Mammary microvascular endothelial cell (primary cell): ENCODE results near the gene NGB. TPM values are rescaled to one million over a fixed set of nuclear protein-coding genes. Genes with fewer than 3 reads are reported as not detected.

ENCODE experiments used
- total RNA-seq: library from RNA; depleted of rRNA; stranded (reverse); fragments of >200 nt; gene quantifications from 2 replicates; pipeline ENCODE4 v1.2.3, GENCODE V29; 2015

NGB gene
- not detected in 2 replicates for total RNA-seq

DNA sequence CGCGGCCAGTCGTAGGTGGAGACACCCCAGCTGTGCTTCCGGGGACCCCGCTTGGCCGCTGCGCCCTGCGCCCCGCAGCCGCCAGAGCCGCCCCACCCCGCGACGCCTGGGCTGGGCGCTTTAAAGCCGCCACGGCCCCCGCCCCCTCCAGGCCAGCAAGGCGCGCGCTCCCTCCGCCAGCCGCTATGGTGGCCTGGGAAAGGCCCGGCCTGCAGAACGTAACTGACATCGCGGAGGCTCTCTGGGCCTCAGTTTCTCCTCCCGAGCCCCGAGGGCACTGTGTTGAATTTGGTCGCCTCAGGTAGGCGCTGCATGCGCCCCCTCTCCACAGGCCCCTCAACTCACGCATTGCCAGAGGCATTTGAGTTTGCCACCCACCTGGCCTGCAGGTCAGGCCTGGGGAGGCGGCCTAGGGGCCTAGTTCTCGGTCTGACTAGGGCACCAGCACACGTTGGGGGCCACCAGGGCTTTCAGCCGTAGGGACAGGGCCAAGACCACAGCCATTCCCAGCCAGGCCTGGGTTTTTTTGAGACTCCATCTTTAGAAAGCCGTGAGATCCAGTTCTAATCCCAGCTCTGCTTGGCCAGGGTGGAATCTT, at the start of gene NGB:
TSS of gene NGB (minus strand) at position 94 of the 598 bp plus-strand sequence. CDS start 269 bp downstream, outside the sequence.

DNA sequence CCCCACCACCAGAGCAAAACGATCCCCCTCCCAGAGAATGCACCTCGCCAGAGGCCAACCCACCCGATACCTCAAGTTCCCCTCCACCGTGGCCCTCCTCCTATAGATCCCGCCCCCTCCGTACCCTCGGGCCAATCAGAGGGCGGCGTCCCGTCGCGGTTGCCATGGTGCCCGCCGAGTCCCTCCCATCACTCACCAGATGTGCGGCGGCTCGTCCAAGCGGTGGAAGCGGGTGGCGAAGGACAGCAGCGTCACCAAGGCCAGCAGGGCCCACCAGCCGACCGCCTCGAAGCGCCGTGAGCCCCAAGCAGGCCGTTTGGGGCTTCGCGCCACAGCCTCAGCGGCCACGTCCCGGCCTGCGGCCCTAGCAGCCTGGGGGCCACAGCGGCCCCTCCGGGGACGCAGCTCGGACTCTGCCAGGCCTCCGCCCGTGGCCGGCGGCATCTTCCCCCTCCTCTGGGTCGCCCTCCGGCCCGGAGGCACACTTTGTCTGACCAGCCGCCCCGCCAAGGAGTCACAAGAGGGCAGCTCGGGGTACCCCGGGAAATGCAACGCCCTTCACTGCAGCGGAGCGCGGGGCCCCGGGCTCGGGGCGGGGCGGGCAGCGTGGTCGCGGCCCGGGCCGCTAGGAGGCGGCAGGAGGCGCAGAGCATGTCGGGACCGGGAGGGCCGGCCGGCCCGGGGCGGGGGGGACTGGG, 49.4 kb upstream of the NGB start, which contains the start of gene POMT2:
TSS of gene POMT2 (minus strand) at position 646 of the 698 bp plus-strand sequence. CDS start at position 444, 202 bp downstream.

Other genes starting within 250 kb of the NGB start
- gene IRF2BPL, start 242.5 kb downstream of the NGB start, total RNA-seq = 25.4 and 29.3 TPM in 2 replicates
- gene CIPC, start 172.9 kb downstream of the NGB start, total RNA-seq = 11.2 and 14.0 TPM in 2 replicates
- gene ZDHHC22, start 129.4 kb downstream of the NGB start, total RNA-seq = not detected in 2 replicates
- not detected in 2 replicates for gene TMEM63C, start 89.4 kb downstream of the NGB start, total RNA-seq
- 5.6 and 22.6 TPM in 2 replicates for gene POMT2, start 49.7 kb upstream of the NGB start, total RNA-seq
- 18.4 and 20.8 TPM in 2 replicates for gene GSTZ1, start 49.8 kb upstream of the NGB start, total RNA-seq
- gene TMED8, start 105.9 kb upstream of the NGB start, total RNA-seq = 7.8 and 8.1 TPM in 2 replicates
- gene SAMD15, start 106.2 kb upstream of the NGB start, total RNA-seq = 0.53 and 0.64 TPM in 2 replicates
- not detected in 2 replicates for gene NOXRED1, start 152.3 kb upstream of the NGB start, total RNA-seq
- gene VIPAS39, start 186.4 kb upstream of the NGB start, total RNA-seq = 17.9 and 28.8 TPM in 2 replicates
- 173 and 193 TPM in 2 replicates for gene AHSA1, start 186.9 kb upstream of the NGB start, total RNA-seq
- gene ISM2, start 227.6 kb upstream of the NGB start, total RNA-seq = 0.07 and 0.10 TPM in 2 replicates